NOMO-1 treated with dmso at 0.1 percent for 144 hours (cell line): ENCODE measurements around the gene NLGN1.

Experiments used
- DNase-seq: peaks from one replicate; lab custom pipeline; 2025; ENCODE audit not compliant: unreplicated experiment; lab: John Stamatoyannopoulos, UW

Gene NLGN1

GRCh38 chr3:173893835-173894234 is 496.3 kb downstream of the NLGN1 start:
- DNase-seq = no peak

DNA sequence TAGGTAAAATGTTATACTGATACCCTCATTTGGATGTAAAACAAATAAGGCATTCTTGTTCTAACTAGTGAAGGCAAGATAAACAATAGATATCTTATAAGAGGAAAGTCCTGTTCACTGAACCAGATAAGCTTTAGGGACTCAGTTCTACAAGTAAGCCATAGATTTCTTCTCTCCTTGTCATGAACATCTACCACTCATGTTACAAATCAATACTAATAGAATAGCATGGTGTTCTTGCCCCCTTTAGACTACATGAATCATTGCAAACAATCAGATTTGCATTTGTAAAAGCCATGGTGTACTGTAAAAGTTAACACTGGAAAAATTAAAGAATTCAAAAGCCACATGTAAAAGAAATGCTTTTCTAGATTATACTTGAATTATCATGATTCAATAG is 500.1 kb downstream of the NLGN1 start:
- no peak for DNase-seq

DNA sequence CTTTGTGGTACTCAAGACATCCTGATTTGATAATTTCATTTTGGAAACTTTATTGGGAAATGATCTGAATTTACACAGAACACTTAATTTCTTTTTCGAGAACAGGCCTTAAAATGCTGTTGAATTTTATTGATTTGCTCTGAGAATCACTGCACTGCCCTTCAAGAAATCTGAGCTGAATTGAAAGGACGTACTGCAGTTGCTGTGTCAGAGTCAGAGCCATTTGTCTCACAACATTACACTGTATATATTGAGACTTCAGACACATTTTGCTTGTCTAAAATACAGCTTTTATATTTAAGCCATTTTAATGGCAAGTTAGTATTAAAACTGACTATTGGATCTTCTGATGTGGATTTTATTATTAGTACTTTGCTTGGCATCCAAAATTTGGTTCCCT is 504.1 kb downstream of the NLGN1 start:
- DNase-seq = no peak

- DNase-seq = no peak
These were observed 504.9 kb downstream of the NLGN1 start for GRCh38 chr3:173902401-173902800.

DNA sequence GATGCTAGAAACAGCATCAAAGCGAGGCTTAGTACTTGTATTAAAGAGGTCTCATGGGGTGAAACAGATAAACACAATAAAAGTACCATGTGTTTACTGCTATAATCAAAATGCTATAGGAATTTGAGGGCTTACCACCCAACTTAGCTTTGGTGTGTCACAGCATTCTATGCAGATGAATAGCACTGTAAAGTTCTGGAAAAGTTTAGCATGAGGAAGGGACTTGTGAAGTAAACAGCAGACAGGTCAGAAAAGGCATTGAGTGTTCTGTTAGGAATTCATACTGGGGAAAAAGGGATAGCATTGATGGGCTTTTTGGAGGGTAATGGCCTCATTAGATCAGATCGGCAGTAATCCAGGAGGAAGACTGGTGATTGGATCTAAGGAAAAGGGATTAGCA is 505.3 kb downstream of the NLGN1 start:
- DNase-seq = no peak

DNA sequence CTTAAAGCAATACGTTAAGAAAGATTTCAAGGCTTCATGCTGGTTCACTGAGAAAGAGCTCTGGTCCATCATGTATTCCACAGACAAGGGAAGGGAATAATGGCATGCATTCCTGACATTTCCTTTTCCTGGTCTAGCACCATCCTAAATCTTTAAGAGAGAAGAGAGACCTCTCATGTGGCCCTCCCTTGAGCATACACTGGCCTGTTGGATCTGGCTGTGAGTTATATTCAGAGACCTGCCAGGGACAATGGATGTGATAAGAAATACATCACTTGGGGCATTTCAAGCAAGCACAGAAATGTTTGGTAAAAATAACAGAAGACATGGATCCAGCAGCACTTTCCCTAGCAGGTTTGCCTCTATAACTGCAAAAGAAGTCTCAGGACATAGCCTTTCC is 507.8 kb downstream of the NLGN1 start:
- no peak for DNase-seq

DNA sequence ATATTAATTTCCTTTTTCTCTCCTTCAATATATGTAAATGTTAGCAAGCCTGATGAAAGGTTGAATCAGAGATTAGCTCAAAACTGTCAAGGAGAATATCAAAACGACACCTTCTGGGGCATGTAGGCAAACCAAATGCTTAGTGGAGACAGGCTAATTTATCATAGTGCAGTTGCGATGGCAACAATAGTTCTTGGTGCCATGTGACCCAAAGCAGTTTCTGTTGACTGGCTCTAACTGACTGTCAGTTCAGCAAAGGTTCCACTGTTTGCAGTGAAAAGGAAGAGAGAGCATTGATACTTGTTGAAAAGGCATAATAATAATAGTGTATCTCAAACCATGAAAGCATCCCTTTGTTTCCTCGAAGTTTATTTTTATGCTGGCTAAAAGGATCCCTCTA is 513.9 kb downstream of the NLGN1 start:
- no peak for DNase-seq

DNA sequence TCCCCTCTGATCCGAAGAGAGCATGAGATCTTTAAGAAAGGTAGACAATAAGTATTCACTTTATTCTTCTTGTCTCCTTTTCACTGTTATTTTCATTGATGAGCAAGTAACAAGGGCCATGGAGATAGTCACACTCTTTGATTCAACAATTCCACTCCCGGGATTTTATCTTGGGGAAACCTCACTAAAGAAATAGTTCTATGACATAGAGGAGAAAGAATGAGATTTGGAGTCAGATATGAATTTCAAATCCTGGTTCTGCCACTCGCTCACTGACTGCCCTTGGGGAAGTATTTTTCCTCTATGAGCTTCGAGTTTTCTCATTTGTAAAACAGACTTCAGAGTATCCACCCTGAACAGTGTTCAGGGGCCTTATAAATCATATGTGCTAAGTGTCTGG is 514.6 kb downstream of the NLGN1 start:
- DNase-seq = no peak

- no peak for DNase-seq
These were observed 515.9 kb downstream of the NLGN1 start for GRCh38 chr3:173913397-173913796.

DNA sequence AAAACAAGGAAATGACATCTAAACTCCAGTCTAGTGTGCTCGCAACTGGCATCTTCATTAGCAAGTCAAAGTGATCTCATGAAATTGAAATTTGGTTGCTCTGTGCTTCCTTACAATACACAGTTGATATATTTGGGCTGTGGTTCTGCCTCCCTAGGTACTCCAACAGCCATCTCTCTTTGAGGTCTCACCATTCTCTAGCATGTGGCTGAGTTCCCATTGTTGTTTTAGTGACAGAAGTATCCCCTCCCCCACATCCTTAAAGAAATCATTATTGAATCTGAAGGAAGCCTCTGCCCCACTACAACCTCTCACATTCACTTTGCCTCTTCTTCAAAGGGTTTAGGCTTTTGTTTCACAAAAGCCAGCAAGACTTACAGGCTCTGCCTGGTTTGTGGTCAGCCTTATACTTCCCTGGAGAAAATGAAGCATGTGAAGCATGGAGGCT is 516.5 kb downstream of the NLGN1 start:
- no peak for DNase-seq

GRCh38 chr3:173916799-173917198 is 519.3 kb downstream of the NLGN1 start:
- no peak for DNase-seq

GRCh38 chr3:173920386-173920785 is 522.8 kb downstream of the NLGN1 start:
- DNase-seq = no peak

DNA sequence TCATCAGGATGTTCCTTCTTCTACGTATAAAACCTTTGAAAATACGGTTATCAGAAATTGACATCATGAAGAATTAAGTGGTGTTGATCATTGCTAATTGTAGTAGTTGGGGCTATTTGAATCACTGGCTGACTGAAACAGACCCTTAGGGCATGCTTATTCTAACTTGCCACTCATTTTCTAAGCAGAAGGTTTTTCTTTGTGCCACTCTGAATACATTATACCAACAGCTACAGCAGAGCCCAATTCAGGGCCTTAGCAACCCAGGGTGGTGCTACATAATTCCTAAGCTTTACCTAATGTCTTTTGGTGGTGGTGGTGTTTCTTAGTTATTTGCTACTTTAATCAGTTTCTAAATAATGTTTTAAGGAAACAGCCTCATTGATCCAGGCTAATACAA is 524.2 kb downstream of the NLGN1 start:
- no peak for DNase-seq

DNA sequence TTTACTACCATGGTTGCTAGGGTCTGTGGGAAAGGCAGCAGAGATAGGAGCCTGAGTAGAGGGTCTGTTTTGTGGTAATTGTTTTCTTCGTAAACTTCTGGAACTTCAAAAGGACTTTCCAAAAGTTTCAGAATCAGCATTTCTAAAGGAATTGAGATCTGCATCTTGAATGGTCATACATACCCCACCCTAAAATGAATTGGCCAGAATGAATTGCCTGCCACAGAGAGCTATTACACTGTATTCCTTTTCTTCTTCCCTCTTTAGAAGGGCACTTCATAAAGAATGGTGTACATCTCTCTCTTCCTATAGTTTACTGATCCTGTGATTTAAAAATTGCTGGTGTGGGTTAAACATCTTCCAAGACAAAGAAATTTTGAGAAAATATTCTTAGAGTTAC is 525.7 kb downstream of the NLGN1 start:
- DNase-seq = no peak

DNA sequence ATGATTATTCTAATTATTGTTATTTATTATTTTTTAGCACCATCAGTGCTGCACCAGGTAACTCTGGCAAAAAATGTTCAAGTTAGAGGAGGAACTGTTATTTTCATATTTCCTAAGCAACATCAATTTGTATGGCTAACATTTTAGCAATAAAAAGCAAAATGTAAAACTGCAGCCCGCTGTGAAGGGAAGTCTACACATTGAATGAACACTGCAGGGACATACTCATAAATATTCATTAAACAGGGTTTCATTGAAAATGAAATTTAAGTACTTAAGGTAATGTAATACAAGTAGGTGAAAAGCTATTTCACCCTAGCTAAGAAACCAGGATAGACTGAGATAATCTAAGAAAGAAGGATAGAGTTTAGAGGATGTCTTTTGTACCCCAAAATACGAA is 532.7 kb downstream of the NLGN1 start:
- no peak for DNase-seq

DNA sequence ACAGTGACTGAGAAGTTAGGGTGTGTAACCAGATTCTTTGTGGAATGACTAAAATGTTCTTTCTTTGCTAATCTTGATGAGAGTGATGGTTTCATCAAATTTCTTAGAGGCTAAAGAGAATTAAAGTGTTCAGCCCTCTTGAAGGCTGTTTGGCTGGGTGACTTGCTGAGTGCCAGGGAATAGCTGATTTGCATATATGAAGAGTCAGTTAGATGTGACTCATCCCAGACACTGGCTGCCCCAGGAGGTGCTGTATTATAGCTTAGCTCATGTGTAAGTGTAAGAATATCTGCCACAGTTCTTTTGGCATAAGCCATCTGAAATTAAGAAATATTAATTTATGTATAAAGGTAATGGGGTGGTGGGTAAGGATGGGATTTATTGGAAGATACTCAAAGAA is 535.1 kb downstream of the NLGN1 start:
- no peak for DNase-seq

GRCh38 chr3:173933113-173933512 is 535.6 kb downstream of the NLGN1 start:
- no peak for DNase-seq

DNA sequence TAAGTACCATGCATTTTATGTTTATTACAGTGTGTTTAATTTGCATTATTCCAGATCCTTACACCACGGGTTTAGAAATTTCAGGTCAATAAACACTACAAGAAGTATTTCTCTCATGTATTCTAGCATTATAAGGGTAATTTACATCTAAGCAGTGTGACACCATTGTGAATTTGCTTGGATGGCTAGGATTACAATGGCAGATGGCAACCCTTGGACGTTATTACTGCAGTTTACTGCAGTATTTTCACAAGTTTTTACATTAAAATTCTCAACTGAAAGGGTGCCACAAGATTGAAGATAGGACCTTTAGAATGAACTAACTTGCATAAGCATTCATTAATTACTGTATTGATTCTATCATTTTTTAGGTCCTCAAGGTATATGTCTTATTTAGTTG is 538.8 kb downstream of the NLGN1 start:
- no peak for DNase-seq

GRCh38 chr3:173938159-173938558 is 540.6 kb downstream of the NLGN1 start:
- DNase-seq = no peak

DNA sequence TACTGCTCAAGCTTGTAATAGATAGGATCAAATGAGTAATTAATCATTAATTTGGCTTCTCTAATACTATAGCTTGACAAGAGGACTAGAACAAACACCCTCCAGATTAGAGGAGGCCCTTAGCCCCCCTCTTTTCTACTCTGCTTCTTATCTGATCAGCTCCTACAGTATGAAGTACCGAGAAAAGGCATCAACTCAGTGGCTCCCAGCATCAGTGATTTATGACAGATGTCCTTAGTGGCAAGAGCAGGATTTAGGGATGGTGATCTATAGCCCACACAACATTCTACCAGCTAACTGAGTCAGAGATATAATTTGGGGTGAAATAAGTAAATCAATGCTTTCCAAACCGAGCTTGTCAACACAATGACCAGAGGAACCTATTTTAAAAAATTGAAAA is 541.1 kb downstream of the NLGN1 start:
- no peak for DNase-seq

GRCh38 chr3:173939331-173939730 is 541.8 kb downstream of the NLGN1 start:
- no peak for DNase-seq

DNA sequence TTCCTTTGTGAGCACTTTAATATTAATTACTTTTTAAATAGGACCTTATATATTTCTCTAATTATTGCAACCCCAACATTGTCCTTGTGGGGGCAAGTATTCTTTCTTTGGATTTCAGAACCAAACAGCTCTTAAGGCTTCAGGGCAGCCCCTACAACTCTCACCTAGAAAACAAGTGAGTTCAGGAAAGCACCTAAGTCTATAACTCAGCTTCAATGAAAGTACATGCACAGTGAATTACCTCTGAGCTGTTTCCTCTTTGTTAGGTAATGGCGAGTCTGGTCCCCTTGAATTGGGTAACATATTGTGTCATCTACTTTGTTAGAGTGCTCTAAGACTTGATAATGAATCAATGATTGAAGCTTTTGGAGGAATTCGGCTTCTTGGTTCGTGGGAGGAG is 545.7 kb downstream of the NLGN1 start:
- no peak for DNase-seq

DNA sequence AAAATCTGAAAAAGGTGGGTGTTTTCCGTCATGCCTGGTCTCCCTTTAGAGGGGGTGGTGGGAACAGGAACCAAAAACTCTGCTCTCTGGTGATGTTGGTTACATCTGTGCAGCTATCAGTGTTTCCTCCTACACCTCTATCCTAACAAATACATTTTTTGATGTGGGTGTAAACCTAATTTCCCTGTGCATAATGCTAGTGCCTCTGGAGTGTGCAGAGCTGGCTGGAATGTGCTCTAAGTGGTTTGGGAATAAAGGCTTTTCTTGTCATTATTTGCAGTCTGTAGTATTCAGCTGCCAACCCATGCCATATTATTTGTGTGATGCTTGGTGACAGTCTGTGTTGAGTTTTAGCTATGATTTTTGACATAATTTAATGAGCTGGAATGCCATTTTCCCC is 547.6 kb downstream of the NLGN1 start:
- no peak for DNase-seq

DNA sequence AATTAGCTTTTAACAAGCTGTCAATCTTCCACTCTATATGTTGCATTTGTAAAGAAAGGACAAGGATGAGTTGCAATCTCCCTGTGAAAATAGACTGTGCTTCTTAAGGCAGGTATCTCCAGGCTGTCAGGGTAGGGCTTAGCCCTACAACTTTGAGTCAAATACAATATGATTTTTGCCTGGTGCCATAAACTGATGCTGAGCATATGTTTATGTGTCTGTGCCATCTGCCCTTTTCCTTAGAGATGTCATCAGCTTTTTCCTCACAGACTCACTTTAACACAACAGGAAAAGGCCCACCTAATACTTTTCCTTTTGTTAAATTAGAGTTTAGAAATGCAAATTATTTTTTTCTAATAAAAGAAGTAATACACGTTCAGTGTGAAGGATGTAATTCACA is 548.3 kb downstream of the NLGN1 start:
- no peak for DNase-seq
